HG03108 (cell line): ENCODE results near the gene SLX4IP.

Source experiments
- ATAC-seq: cut with Tn5 transposase; IDR thresholded peaks from one replicate; pipeline ENCODE4 v1.9.1; 2021; ENCODE audit warnings: moderate library complexity; ENCODE audit not compliant: unreplicated experiment

Gene SLX4IP

GRCh38 chr20:10519361-10520046 lies 84.4 kb downstream of the SLX4IP start:
- ATAC-seq = no peak

- no peak for ATAC-seq
These were observed 85.4 kb downstream of the SLX4IP start for GRCh38 chr20:10520528-10520927.

GRCh38 chr20:10521068-10521831 lies 86.1 kb downstream of the SLX4IP start:
- no peak for ATAC-seq

- no peak for ATAC-seq
These were observed 86.7 kb downstream of the SLX4IP start for GRCh38 chr20:10521836-10522235.

GRCh38 chr20:10522328-10522727 lies 87.2 kb downstream of the SLX4IP start:
- ATAC-seq = no peak

GRCh38 chr20:10523443-10523842 lies 88.3 kb downstream of the SLX4IP start:
- no peak for ATAC-seq

- ATAC-seq = no peak
These were observed 89.0 kb downstream of the SLX4IP start for GRCh38 chr20:10524034-10524476.

GRCh38 chr20:10524643-10525042 lies 89.5 kb downstream of the SLX4IP start:
- ATAC-seq = no peak

- no peak for ATAC-seq
These were observed 92.7 kb downstream of the SLX4IP start for GRCh38 chr20:10527781-10528180.

GRCh38 chr20:10530883-10531282 lies 95.8 kb downstream of the SLX4IP start:
- ATAC-seq = no peak

- ATAC-seq = no peak
These were observed 96.7 kb downstream of the SLX4IP start for GRCh38 chr20:10531848-10532247.

- ATAC-seq = no peak
These were observed 97.3 kb downstream of the SLX4IP start for GRCh38 chr20:10532361-10532760.

- no peak for ATAC-seq
These were observed 101.4 kb downstream of the SLX4IP start for GRCh38 chr20:10536531-10536930.

- no peak for ATAC-seq
These were observed 102.9 kb downstream of the SLX4IP start for GRCh38 chr20:10537850-10538480.

GRCh38 chr20:10538768-10539167 lies 103.7 kb downstream of the SLX4IP start:
- ATAC-seq = no peak

- no peak for ATAC-seq
These were observed 104.9 kb downstream of the SLX4IP start for GRCh38 chr20:10539818-10540553.

GRCh38 chr20:10540636-10541493 lies 105.8 kb downstream of the SLX4IP start:
- ATAC-seq = no peak

GRCh38 chr20:10541668-10542411 lies 106.7 kb downstream of the SLX4IP start:
- no peak for ATAC-seq

- no peak for ATAC-seq
These were observed 107.3 kb downstream of the SLX4IP start for GRCh38 chr20:10542442-10542841.

- no peak for ATAC-seq
These were observed 108.4 kb downstream of the SLX4IP start for GRCh38 chr20:10543480-10543879.
